Stimulated activated CD4-positive, alpha-beta T cell treated with anti-CD3 and anti-CD28 coated beads, Interleukin-4, amount 100 ng/mL, for 48 hours (primary cell): Measurements from ENCODE around the gene ADAMTSL3.
"Not testable (repeated sequence)": the region's sequence is repeated elsewhere in the genome, so short reads cannot be mapped to it uniquely, and the experiment has no call there.

Experiments
- DNase-seq, 2 donors: peaks; one replicate each; pipeline ENCODE4 v3.0.0-alpha.2; 2020; ENCODE audit warnings: low read depth in 2 of 2

Gene ADAMTSL3

DNA sequence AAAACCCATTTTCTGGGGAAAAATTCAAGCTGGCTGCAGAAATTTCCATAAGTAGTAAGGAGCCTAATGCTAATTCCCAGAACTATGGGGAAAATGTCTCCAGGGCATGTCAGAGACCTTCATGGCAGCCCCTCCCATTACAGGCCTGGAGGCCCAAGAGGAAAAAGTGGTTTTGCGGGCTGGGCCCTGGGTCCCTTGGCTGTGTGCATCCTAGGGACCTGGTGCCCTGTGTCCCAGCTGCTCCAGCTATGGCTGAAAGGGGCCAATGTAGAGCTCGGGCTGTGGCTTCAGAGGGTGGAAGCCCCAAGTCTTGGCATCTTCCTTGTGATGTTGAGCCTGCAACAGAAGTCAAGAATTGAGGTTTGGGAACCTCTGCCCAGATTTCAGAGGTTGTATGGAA lies 48.4 kb downstream of the ADAMTSL3 start:
- DNase-seq = not testable (repeated sequence)

DNA sequence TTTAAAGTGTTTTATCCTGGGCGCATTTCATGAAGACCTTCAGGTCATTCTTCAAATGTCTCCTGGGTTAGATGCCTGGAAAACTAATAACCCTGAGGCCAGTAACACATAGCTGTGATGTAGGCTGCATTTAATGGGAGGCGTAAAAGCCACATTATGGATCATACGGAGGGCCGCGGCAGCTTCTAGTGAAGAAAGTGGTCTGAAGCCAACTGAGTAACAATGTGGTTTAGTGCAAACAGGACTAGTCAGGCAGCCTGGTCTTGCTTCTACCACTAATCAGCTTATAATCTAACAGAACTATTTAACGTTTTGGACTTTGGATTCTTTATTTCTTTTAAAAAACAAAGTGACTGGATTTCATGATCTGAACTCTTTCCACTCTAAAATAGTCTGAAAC lies 54.4 kb downstream of the ADAMTSL3 start:
- no peak for DNase-seq

DNA sequence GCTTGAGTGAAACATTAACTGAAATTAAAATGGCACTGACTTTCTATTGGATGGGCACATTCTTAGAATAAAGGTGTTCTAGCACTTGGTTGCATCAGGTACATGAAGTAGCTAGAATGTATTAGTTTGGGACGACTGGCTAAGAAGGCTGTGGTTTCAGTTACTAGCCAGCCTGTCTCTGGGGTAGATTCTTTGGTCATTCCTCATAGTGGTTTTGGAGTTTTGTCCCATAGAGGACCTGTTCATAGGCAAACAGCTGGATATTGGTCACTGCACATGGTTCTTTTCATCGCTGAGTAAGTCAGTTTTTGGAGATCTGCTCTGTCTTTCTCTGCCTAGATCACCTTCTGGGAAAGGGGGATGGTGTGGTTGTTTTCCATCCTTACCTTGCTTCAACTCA lies 55.3 kb downstream of the ADAMTSL3 start:
- no peak for DNase-seq

DNA sequence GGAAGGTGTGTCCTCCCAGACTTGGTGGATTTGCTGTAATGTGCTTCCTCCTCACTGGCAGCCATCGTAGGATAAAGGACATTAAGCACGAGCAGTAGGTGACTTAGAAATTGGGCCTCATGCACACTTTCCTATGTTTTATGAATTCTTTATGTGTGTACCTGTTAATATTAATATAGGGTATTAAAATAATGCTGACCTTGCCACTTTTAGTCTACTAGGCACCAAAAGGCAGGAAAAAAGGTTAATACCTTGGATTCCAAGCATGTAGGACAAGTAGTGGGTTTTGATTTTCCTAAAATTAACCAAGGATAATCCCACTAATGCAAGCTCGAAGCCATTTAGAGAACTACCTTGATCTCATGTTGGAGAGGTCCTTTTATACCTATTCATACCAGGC lies 55.9 kb downstream of the ADAMTSL3 start:
- DNase-seq = no peak

DNA sequence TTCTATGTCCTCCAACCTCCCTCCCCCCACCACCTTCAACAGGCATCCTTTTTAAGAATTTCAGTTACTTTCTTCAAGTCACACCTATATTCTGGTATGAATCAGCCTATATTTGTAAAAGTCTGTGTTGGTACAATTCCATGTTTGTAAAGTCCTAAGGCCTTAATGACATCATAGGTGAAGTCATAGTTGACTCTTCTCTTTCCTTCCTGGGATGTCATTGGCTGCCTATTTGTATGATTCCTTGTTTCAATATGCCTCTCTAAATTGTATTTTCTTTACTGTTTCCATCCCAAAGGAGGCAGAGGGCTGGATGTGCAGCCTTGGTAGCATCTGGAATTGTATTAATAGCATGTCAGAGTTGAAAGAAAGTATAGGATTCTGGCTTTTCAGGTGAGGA lies 56.5 kb downstream of the ADAMTSL3 start:
- DNase-seq = no peak

DNA sequence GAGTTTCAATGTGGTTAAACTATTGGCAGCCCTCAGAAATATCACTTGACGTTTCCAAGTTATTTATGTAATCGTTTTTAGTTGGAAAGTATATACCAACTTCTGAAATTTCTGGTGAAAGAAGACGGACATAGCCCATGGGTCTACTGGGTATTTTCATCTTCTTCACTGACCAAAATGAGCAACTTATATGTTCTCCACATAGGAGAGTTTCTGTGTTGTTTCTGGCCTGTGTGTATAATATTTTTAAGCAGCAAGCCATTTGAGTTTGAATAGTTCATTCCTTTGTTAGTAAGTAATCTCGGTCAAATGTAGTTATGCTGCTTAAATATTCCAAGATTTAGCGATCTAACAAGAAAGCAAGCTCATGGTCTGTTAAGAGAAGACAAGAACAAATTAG lies 57.3 kb downstream of the ADAMTSL3 start:
- DNase-seq = no peak

DNA sequence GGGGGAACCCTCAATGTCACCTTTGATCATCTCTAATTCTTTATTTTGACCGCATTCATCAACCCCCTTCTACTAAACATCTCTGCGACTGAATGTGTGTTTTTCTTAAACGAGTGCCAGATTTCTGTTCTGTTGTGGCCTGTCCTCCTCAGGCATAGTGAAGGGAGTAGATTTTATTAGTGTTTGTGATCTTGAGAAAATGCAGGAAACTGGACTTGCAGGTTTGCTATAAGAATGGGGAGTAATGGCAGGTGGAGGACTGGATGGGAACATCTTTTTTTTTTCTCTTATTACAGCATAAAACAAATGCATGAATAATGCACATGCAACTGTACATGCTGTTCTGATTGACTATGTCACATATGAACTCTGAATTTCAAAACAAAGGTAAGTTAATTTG lies 59.3 kb downstream of the ADAMTSL3 start:
- DNase-seq = no peak

DNA sequence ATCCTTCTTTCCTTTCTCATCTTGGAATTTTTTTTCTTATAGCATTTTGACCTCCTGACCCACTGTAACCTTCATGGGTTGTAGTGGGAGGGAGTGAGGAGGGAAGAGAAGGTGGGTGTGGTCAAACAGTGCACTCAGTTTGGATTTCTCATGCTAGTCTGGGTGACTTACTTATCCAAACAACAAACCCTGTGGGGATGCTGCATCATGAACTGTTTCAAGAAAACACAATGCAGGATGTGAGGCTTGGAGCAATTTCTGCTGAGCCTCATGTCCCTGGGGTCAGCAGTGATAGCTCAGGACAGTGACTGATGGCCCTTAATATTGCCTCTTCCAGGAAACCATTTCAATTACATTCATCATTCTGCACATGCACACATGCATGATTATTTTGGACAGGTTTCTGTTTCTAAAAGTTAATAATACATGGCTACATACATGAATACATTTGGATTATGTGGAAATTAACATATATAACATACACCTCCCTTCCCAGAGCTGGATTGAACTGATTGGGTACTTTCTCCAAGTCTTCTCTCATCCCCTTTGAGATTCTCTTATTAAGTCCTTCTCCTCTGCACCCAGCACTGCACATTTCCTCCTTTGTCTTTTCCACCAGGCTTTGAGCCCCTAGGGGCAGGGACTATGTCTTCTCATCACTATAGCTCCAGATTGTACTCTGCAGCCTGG lies 61.2 kb downstream of the ADAMTSL3 start:
- DNase-seq = no peak

DNA sequence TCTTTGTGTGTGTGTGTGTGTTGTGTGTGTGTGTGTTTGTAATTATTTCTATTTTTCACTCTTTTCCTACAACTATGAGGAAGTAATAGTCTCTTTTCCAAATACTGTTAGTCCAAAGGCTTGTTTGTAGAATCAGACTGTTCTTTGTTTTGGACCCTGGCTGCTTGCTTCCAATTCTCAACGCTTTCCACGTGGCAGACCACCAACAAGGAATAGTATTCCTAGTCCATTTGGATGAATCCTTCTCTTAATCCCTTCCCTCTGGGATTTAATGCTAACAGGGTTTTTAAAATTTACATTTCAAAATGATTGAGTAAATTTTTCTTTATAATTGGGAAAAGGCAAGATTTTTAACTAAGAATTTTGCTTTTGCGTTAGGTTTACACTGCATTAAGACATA lies 62.7 kb downstream of the ADAMTSL3 start:
- DNase-seq = no peak

DNA sequence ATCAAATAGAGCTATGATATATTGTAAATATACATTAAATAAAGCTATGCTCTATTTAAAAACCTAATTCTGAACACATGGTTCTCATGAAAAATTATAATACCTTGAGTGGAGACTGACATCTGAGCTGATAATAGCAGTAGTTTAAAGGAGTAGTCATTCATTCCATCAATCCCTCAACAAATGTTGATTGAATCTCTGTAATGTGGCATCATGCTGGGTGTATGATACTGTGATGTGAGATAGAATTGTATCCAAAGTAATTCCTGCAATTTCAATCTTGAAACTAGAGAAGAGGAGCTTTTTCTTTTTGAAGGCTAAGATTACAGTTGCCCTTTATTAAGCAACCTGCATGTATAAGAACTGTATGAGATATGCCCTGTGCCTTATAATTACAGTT lies 63.1 kb downstream of the ADAMTSL3 start:
- DNase-seq = no peak

DNA sequence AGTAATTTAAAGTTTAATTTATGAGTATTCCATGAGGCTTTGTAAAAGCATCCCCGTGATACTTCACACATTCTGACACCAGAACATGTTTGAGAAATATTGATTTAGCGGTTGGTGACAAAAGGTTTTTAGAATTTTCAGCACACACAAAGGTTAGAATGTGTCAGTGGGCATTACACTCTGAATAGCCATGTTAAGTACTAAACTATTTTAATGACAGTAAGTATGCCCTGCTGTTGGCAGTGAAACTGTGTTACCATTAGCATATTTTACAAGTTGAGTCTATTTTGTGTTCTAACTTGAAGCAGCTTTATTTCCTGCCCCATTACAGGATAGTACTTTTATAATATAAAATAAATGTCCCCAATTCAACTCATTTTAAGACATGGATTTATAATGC lies 66.5 kb downstream of the ADAMTSL3 start:
- no peak for DNase-seq

DNA sequence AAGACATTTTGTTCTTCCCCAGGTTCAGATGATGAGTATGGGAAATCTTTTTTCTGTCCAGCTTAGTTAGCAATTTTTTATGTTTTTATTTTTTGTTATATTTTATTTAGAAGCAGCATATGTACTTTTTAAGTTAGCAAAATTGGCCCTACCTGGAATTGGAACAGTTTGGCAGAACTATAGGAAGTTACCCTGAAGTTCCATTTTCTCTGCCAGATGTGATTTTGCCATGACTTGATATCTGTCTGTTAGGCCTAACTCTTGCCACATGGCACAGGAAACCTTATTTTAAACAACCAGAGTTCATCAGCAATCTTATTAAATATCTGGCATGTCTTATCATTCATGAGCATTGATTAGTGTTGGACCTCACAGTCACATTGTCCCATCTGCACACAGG lies 67.1 kb downstream of the ADAMTSL3 start:
- DNase-seq = no peak

DNA sequence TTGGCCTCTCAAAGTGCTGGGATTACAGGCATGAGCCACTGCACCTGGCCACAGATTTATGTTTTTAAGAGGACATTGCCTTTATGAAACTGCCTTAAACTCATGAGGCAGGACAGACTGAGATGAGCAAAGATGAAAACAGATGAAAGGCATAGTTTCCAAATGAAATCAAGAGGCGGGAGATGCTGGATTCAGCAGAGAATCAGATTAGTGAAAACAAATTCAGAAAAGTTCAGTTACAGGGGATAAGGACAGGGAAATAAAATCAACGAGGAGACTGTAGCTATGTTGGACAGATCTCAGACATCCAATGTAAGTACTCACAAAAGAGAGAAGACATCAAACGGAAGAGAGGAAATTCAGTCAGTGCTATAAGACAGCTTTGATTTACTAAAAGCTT lies 68.1 kb downstream of the ADAMTSL3 start:
- no peak for DNase-seq

DNA sequence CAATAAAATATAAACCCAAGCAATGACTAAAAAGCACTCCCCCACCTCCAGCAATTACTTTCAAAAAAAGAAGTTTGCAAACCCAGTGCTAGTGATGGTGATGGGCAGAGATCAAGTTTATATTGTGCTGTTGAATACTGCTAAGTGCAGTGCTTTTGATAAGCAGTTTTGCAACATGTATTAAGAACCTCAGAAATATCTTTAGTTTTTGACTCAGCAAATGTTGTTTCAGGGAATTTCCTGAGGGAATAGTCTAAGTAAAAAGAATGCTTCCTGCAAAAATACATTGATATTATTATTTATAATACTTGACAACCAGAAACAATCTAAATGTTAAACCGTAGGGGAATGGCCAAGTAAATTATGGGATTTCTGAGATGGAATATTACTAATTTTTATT lies 69.3 kb downstream of the ADAMTSL3 start:
- DNase-seq = no peak

DNA sequence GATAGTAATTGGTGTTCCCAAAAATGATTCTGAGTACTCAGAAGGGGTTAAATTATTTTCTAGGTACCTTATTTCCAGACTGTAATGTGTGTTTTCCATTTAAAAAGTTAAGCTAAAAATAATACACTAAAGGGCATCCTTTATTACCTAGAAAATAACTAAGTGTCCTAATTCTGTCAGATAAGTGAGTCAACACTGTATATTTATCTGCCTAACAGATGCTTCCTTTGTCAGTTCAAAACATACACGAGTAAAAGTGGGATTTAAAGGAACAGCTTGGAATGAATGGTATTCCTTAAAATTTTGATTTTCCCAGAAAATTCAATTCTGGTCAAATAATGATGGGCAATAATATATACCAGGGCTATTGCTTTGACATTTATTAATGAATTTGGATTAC lies 78.3 kb downstream of the ADAMTSL3 start:
- no peak for DNase-seq

DNA sequence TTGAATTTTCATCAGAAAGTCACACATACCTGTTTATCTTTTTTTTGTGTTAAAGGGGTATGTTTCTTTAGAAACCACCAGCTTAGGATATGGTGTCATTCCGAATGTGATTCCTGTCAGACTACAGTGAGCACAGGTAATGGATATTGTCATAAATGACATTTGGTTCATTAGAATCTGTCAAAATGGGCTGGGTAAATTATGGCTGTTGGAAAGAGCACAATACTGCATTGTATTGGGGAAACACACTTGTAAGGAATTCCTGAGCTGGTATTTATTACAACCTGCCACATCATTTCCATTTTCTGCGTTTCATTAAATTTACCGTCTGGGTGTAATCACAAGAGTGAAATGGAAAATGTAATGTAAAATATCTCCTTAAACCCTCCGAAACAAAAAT lies 78.8 kb downstream of the ADAMTSL3 start:
- DNase-seq = no peak

DNA sequence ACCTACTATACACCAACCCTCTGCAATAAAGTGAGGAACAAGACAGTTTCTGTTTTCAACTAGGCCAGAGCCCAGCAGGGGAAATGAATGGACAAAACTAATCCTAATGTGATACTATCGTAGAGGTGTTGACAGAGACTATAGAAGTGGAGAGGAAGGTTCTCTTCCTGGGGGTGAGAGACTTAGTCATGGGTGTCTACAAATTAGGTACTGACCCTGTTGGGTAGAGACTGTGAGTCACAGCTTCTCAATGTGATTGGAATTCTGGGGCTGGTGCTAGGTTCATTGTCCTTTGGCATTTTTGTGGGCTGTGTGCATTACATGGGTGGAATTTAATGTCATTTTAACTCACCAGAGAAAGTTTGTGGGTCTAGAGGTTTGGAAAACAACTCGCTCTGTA lies 79.3 kb downstream of the ADAMTSL3 start:
- no peak for DNase-seq

DNA sequence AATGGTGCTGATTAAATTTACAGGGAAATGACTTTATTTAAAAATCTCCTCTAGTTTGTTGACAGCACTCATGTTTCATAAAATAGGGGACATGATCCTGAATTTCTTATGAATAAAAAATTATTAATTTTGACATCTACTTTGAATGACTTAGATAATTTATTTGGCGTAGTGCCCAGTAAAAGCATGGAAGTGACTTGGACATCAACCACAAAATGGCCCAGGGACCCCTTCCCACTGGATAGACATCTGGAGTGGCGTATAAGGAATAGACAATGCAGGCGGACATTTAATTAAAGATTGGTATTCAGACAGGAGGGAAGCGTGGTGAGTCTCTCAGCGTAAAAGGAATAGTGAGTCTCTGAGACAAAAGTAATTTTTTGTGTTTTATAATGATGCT lies 79.8 kb downstream of the ADAMTSL3 start:
- DNase-seq = no peak

DNA sequence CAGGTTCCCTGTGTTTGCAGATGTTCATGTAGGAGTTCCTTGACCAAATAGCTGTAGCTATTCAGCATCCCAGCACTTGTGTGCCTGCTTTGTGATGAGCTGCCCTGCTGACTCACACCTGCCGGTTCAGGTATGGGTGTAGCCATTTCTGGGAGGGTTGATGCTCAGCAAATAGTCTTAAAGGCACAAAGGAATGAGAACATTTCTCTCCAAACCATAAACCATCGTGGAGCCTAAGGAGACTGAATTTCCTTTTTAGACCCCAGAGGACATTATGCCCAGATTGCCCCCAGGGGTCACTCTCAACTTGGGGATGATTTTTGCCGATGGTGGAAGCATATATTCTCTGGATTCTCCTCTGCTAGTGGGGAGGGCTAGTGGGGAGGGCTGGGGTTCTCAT lies 80.6 kb downstream of the ADAMTSL3 start:
- DNase-seq = no peak

DNA sequence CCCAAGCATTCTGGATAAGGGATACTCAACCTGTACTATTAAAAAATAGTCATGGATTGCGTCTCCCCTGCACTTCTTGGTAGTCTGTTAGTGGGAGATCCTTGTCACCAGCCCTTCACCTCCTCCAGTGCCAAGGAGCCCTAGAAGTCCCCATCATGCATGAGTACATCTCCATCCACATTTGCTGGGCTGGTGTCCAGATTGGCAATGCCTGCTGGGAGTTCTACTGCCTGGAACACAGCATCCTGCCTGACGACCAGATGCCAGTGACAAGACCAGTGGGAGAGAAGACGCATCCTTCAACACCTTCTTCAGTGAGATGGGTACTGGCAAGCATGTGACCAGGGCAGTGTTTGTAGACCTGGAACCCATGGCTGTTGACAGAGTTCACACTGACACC lies 85.7 kb downstream of the ADAMTSL3 start:
- DNase-seq = no peak

DNA sequence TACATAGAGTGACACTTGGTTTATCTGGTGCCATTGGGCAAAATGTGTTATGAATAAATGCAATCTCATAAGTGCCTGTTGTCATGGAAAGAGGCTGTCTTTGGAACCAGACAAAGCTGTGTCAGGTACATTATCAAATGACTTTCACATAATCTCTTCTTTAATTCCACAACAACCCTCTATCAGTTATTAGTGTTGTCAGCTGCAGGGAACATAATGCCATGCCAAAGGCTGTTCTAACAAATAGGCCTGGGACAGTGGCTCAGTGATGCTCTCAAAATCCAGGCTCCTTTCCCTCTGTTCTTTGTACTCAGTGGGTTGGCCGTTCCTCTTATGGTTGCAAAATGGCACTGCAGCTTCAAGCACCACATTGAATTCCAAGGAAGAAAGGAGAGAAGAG lies 91.8 kb downstream of the ADAMTSL3 start:
- no peak for DNase-seq

DNA sequence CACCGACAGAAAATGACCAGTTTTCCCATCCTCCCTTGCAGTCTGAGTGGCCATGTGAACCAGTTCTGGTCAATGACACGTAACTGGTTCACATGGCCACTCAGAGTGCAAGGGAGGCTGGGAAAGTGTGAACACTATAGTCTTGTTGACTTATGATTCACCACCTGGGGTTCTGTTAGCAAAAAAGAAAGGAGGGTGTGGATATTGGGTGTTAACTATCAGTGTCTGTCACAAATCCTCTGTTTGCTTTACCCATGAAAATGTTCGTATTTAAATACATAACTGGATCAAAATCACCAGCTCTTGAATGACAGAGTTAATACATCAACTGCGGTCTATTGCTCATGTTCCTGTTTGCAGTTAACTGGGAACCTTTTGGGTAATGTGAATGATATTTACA lies 92.3 kb downstream of the ADAMTSL3 start:
- no peak for DNase-seq

DNA sequence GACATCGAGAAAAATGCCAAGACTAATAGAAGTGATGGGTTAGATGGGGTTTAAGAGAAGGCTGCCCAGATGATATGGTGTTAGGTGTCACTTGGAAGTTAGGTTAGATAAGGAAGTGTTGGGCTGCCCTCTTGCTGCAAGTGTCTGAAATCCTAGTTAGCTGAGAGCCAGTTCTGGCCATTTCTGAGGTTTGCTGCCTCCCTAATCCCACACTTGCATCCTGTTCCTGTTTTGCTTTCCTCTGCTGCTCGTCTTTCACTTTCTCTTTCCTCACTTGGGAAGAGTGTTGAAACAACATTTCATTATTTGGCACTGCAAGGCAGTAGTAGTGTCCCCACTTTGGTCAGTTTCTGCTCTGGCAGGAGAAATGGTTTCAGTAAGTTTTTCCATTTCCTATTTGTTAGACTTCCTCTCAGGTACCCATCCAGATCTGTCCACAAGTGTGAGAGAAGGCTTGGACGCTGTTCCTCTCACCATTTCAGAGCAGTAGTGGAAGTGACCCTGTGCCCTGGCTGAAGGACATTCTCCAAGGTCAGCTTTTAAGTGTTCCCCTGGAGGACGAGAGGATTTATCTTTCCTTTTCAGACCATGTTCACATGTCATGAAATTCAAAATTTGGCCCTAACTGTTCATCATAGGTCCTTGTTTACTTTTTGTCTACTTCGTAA lies 93.3 kb downstream of the ADAMTSL3 start:
- DNase-seq = no peak

DNA sequence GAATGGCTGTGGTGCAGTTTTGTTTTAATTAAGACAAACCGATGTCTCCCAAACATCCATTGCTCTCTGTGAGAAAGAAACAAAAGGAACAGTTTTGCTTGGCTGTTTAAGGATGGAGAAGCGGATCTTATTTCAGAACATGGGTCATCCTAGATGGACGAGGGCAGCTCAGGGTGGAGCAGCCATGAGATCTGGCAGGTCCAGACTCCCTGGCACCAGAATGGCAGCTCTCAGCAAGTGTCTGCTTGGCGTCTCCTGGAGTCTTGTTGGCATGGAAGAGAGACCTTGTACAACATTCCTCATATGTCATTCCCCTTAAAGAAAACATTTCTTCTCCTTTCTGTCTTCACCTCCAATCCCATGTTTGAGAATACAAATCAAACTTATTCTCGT lies 93.8 kb downstream of the ADAMTSL3 start:
- no peak for DNase-seq
